HEK293 (cell line): Measurements from ENCODE around the gene FGD4.

Experiments used
- CTCF ChIP-seq: fragments of 450-650 bp; formaldehyde crosslinking; IDR thresholded peaks from 2 replicates; pipeline ENCODE4 v1.5.1; 2016; ENCODE audit warnings: missing biosample characterization, missing genetic modification characterization
- MEIS1 ChIP-seq: sonication (generic); formaldehyde crosslinking; IDR thresholded peaks from 2 replicates; pipeline ENCODE4 v1.8.1; 2022; ENCODE audit warnings: missing genetic modification reagents, mild to moderate bottlenecking, borderline replicate concordance
- REST ChIP-seq: fragments of 450-650 bp; formaldehyde crosslinking; IDR thresholded peaks from 2 replicates; pipeline ENCODE4 v1.5.1; 2016; ENCODE audit warnings: missing biosample characterization, missing genetic modification characterization
- ZBTB1 ChIP-seq: fragments of 450-650 bp; formaldehyde crosslinking; IDR thresholded peaks from 2 replicates; pipeline ENCODE4 v1.5.1; 2016; ENCODE audit warnings: missing biosample characterization, missing genetic modification characterization
- ZNF133 ChIP-seq: fragments of 450-650 bp; formaldehyde crosslinking; IDR thresholded peaks from 2 replicates; pipeline ENCODE4 v1.5.1; 2016; ENCODE audit warnings: missing biosample characterization, missing genetic modification characterization
- ZNF624 ChIP-seq: fragments of 450-650 bp; formaldehyde crosslinking; IDR thresholded peaks from 2 replicates; pipeline ENCODE4 v1.5.1; 2017; ENCODE audit warnings: missing biosample characterization, missing genetic modification characterization

GRCh38 chr12:32435921-32436705 lies 36.8 kb downstream of the FGD4 start:
- TF ChIP-seq REST (no peak), ZBTB1 (no peak), CTCF (tag by site-specific recombination) (no peak), ZNF624 (no peak), ZNF133 (tag by site-specific recombination) (no peak), MEIS1 (CRISPR knock-in tag) (no peak)
